ENCODE data around the gene PLXNA4.

DNA sequence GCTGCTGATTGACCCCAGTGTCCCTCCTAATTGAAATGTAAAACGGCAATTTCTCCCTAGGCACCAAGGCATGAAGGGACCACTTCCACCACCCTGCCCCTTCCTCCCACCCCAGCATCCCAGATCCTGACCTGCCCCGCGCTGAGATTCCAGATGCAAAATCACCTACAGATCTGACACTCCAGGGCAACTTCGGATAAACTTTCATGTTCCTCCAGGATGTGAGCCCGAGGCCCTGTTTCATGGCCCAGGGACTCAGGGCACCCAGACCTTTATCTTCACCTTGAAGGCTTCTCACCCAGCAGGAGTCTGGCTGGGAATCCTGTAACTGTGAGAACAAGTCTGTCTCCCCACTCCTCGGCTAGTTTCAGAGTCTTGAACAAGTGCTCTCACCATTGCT lies 361.8 kb downstream of the PLXNA4 start:
- no peak for TF ChIP-seq CTCF (IDR thresholded peaks at IDR 0.05; ENCODE audit: low read depth, low read length, poor library complexity, severe bottlenecking)
- no peak for TF ChIP-seq EZH2phosphoT487 (IDR thresholded peaks at IDR 0.05; ENCODE audit: borderline replicate concordance, low read length)

Measured in DOHH2 (cell line).